ENCODE data around the gene HOXD9. TPM values are rescaled to one million over a fixed set of nuclear protein-coding genes. Genes with fewer than 3 reads are reported as not detected.

The HOXD9 gene
- polyA plus RNA-seq, 1 experiment: not detected

GRCh38 chr2:176125772-176126054, 3.2 kb downstream of the HOXD9 start:
- Histone ChIP-seq H3K4me3 (ENCODE audit: low read depth, low read length) (no peak overlapping the region), H3K27ac (ENCODE audit: low read depth, low read length) (no peak overlapping the region), H3K9me3 (ENCODE audit: control insufficient read depth, insufficient read depth, low read length) (peaks cover 10% of the 10 kb centered on the region; the same call in 1 of the 2 replicates), H3K27me3 (ENCODE audit: control insufficient read depth, insufficient read depth, low read length) (peaks cover 84% of the 10 kb centered on the region)
- ChIA-PET CTCF (interaction anchor here (0.6 to 6.3 kb wide), 6 partner anchors 329 to 1023 kb away, joined by 8 to 184 read pairs (median 63); no protein-coding TSS in a partner anchor), POLR2A (interaction anchor here (0.7 kb wide), 1 partner anchor 326 kb away, joined by 10 read pairs; no protein-coding TSS in a partner anchor)
- no peak for TF ChIP-seq CTCF (IDR thresholded peaks at IDR 0.05; ENCODE audit: low read depth, low read length)
- DNase-seq (ENCODE audit: low read depth, low spot score): no peak

GRCh38 chr2:176126929-176127773, 4.6 kb downstream of the HOXD9 start:
- CTCF ChIA-PET: interaction anchor here (0.6 to 6.3 kb wide), 57 partner anchors 11 to 1036 kb away, joined by 3 to 184 read pairs (median 4); partner anchors contain the start of genes HOXD10 and MTX2
- no peak overlapping the region for H3K4me3 ChIP-seq (ENCODE audit: low read depth, low read length)
- no peak overlapping the region for H3K27ac ChIP-seq (ENCODE audit: low read depth, low read length)
- peaks cover 84% of the 10 kb centered on the region for H3K27me3 ChIP-seq (ENCODE audit: control insufficient read depth, insufficient read depth, low read length)
- DNase-seq (ENCODE audit: low read depth, low spot score): peak; percentile 29
- peak; percentile 83 for TF ChIP-seq CTCF (IDR thresholded peaks at IDR 0.05; ENCODE audit: low read depth, low read length)
- H3K9me3 ChIP-seq (ENCODE audit: control insufficient read depth, insufficient read depth, low read length): peaks cover 4% of the 10 kb centered on the region; the same call in 1 of the 2 replicates
- POLR2A ChIA-PET: interaction anchor here (0.7 to 0.8 kb wide), 2 partner anchors 511 to 1022 kb away, joined by 5 read pairs; no protein-coding TSS in a partner anchor

- POLR2A ChIA-PET: no interaction called here
- CTCF ChIA-PET: interaction anchor here (0.6 to 6.3 kb wide), 33 partner anchors 11 to 1036 kb away, joined by 3 to 184 read pairs (median 7); partner anchors contain the start of gene MTX2
- DNase-seq (ENCODE audit: low read depth, low spot score): no peak
- no peak for TF ChIP-seq CTCF (IDR thresholded peaks at IDR 0.05; ENCODE audit: low read depth, low read length)
- H3K27ac ChIP-seq (ENCODE audit: low read depth, low read length): no peak overlapping the region
- H3K27me3 ChIP-seq (ENCODE audit: control insufficient read depth, insufficient read depth, low read length): peaks cover 85% of the 10 kb centered on the region
- no peak overlapping the region for H3K4me3 ChIP-seq (ENCODE audit: low read depth, low read length)
- H3K9me3 ChIP-seq (ENCODE audit: control insufficient read depth, insufficient read depth, low read length): peaks cover 4% of the 10 kb centered on the region; the same call in 1 of the 2 replicates
Observed at GRCh38 chr2:176127774-176128072, 5.2 kb downstream of the HOXD9 start.

GRCh38 chr2:176128172-176128981, 5.9 kb downstream of the HOXD9 start:
- Histone ChIP-seq H3K4me3 (ENCODE audit: low read depth, low read length) (no peak overlapping the region), H3K9me3 (ENCODE audit: control insufficient read depth, insufficient read depth, low read length) (peaks cover 4% of the 10 kb centered on the region; the same call in 1 of the 2 replicates), H3K27me3 (ENCODE audit: control insufficient read depth, insufficient read depth, low read length) (peaks cover 88% of the 10 kb centered on the region), H3K27ac (ENCODE audit: low read depth, low read length) (no peak overlapping the region)
- ChIA-PET POLR2A (no interaction called here), CTCF (interaction anchor here (0.6 to 6.3 kb wide), 16 partner anchors 10 to 1033 kb away, joined by 3 to 184 read pairs (median 14); no protein-coding TSS in a partner anchor)
- DNase-seq (ENCODE audit: low read depth, low spot score): no peak
- TF ChIP-seq CTCF (IDR thresholded peaks at IDR 0.05; ENCODE audit: low read depth, low read length): no peak

Measured in AG04450 (cell line).